Kidney epithelial cell (primary cell): Measurements from ENCODE around the gene PTEN. TPM values are rescaled to one million over a fixed set of nuclear protein-coding genes. Genes with fewer than 3 reads are reported as not detected.

Experiments used
- DNase-seq: peaks from one replicate; pipeline ENCODE4 v3.0.0-alpha.2; 2010; ENCODE audit warnings: low read depth
- H3K27me3 ChIP-seq: 2 replicates; pipeline ENCODE4 v1.6.0; 2011; ENCODE audit warnings: low read length; ENCODE audit not compliant: control insufficient read depth, insufficient read depth
- H3K36me3 ChIP-seq: 2 replicates; pipeline ENCODE4 v1.5.1; 2011; ENCODE audit warnings: low read length; ENCODE audit not compliant: control insufficient read depth, insufficient read depth
- H3K4me3 ChIP-seq: 2 replicates; pipeline ENCODE4 v1.5.1; 2011; ENCODE audit warnings: low read depth, mild to moderate bottlenecking, control low read depth, low read length
- CTCF ChIP-seq: IDR thresholded peaks from 2 replicates; pipeline ENCODE4 v1.5.1; 2011; ENCODE audit warnings: mild to moderate bottlenecking, moderate library complexity, low read length, control low read depth, inconsistent platforms; ENCODE audit not compliant: insufficient read depth, poor library complexity, severe bottlenecking
- total RNA-seq: library from RNA; depleted of rRNA; stranded (reverse); fragments of >200 nt; gene quantifications from 2 replicates; pipeline ENCODE4 v1.2.3, GENCODE V29; 2015

Gene PTEN
- total RNA-seq, 1 donor from 2014 or later: 39.3 TPM

- DNase-seq: no peak
- no peaks in the 10 kb centered on the region for H3K36me3 ChIP-seq
- TF ChIP-seq CTCF: no peak
- H3K27me3 ChIP-seq: no peaks in the 10 kb centered on the region
- H3K4me3 ChIP-seq: no peak overlapping the region
Observed at GRCh38 chr10:87956055-87956454, 92.6 kb downstream of the PTEN start.

- no peak for DNase-seq
- no peak for TF ChIP-seq CTCF
- Histone ChIP-seq H3K36me3 (no peaks in the 10 kb centered on the region), H3K27me3 (no peaks in the 10 kb centered on the region), H3K4me3 (no peak overlapping the region)
Observed at GRCh38 chr10:87957702-87958101, 94.3 kb downstream of the PTEN start.

- no peaks in the 10 kb centered on the region for H3K36me3 ChIP-seq
- H3K4me3 ChIP-seq: no peak overlapping the region
- TF ChIP-seq CTCF: no peak
- no peak for DNase-seq
- no peaks in the 10 kb centered on the region for H3K27me3 ChIP-seq
Observed at GRCh38 chr10:87960230-87960629, 96.8 kb downstream of the PTEN start.

GRCh38 chr10:87961314-87961713, 97.9 kb downstream of the PTEN start:
- peak; percentile 14 for DNase-seq
- Histone ChIP-seq H3K4me3 (no peak overlapping the region), H3K27me3 (no peaks in the 10 kb centered on the region), H3K36me3 (no peaks in the 10 kb centered on the region)
- TF ChIP-seq CTCF: no peak

DNA sequence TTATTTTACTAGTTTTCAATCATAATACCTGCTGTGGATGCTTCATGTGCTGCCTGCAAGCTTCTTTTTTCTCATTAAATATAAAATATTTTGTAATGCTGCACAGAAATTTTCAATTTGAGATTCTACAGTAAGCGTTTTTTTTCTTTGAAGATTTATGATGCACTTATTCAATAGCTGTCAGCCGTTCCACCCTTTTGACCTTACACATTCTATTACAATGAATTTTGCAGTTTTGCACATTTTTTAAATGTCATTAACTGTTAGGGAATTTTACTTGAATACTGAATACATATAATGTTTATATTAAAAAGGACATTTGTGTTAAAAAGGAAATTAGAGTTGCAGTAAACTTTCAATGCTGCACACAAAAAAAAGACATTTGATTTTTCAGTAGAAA, 103.0 kb downstream of the PTEN start:
- no peak for DNase-seq
- Histone ChIP-seq H3K36me3 (no peaks in the 10 kb centered on the region), H3K27me3 (no peaks in the 10 kb centered on the region), H3K4me3 (no peak overlapping the region)
- TF ChIP-seq CTCF: no peak

GRCh38 chr10:87973635-87974034, 110.2 kb downstream of the PTEN start:
- Histone ChIP-seq H3K27me3 (no peaks in the 10 kb centered on the region), H3K36me3 (no peaks in the 10 kb centered on the region), H3K4me3 (no peak overlapping the region)
- no peak for DNase-seq
- TF ChIP-seq CTCF: no peak
